NCI-H1105 (cell line): ENCODE results near the gene OR13C8.

Experiments
- DNase-seq: peaks from one replicate; lab custom pipeline; 2025; lab: John Stamatoyannopoulos, UW

OR13C8 gene

GRCh38 chr9:104617418-104617817 is 48.5 kb downstream of the OR13C8 start:
- DNase-seq = no peak

GRCh38 chr9:104618104-104618503 is 49.1 kb downstream of the OR13C8 start, which contains the start of gene OR13C9:
OR13C9 (minus strand) TSS chr9:104618204; CDS start chr9:104618204, 0 bp downstream.
- DNase-seq = no peak
